Panc1 (cell line): ENCODE measurements around the gene ST6GALNAC6. TPM values are rescaled to one million over a fixed set of nuclear protein-coding genes. Genes with fewer than 3 reads are reported as not detected.

ENCODE experiments used
- ATAC-seq: fragments of 200-7000 bp; cut with Tn5 transposase; 2 replicates; pipeline ENCODE4 v1.9.1; 2020; ENCODE audit warnings: mild to moderate bottlenecking, moderate library complexity
- BruUV-seq: library from RNA; stranded (reverse); fragments of 400-500 nt; replicated peaks from 2 replicates; lab custom pipeline; 2021; lab: Mats Ljungman, UMichigan
- CTCF ChIA-PET: fragments of 300-600 bp; sonication (Branson Sonifier 250); formaldehyde crosslinking; loops from one replicate; lab custom pipeline; 2022; ENCODE audit warnings: antibody characterized with exemption; lab: Charles Lee
- POLR2A ChIA-PET: fragments of 300-600 bp; sonication (Branson Sonifier 250); formaldehyde crosslinking; loops from one replicate; lab custom pipeline; 2022; ENCODE audit warnings: antibody characterized with exemption; lab: Charles Lee
- DNase-seq: peaks from one replicate; pipeline ENCODE4 v3.0.0-alpha.2; 2010; ENCODE audit warnings: low read depth, low spot score
- H3K27ac ChIP-seq: 2 replicates; pipeline ENCODE4 v1.5.1; 2011; ENCODE audit warnings: mild to moderate bottlenecking, low read length, inconsistent platforms
- H3K27me3 ChIP-seq: fragments of 200-500 bp; sonication (Bioruptor generic); 2 replicates; pipeline ENCODE4 v1.6.0; 2014; ENCODE audit warnings: low read length, inconsistent platforms; ENCODE audit not compliant: control insufficient read depth, insufficient read depth
- H3K36me3 ChIP-seq: fragments of 200-500 bp; sonication (Bioruptor generic); 2 replicates; pipeline ENCODE4 v1.5.1; 2014; ENCODE audit warnings: inconsistent platforms, mild to moderate bottlenecking, low read length, moderate library complexity; ENCODE audit not compliant: control insufficient read depth, insufficient read depth
- H3K4me1 ChIP-seq: 2 replicates; pipeline ENCODE4 v1.5.1; 2011; ENCODE audit warnings: inconsistent platforms, mild to moderate bottlenecking, low read length, moderate library complexity; ENCODE audit not compliant: control insufficient read depth, insufficient read depth
- H3K4me3 ChIP-seq, 2 experiments: 2 replicates each; pipeline ENCODE4 v1.5.1; 2011 to 2012; ENCODE audit warnings: low read depth in 2 of 2, low read length in 2 of 2, mild to moderate bottlenecking in 2 of 2, inconsistent platforms in 1 of 2, moderate library complexity in 1 of 2
- H3K9me3 ChIP-seq: fragments of 200-500 bp; sonication (Bioruptor generic); 2 replicates; pipeline ENCODE4 v1.5.1; 2014; ENCODE audit warnings: low read depth, mild to moderate bottlenecking, inconsistent platforms, low read length, moderate library complexity; ENCODE audit not compliant: control insufficient read depth, insufficient read depth
- CTCF ChIP-seq: fragments of 450-650 bp; IDR thresholded peaks from 2 replicates; pipeline ENCODE4 v1.5.1; 2017; ENCODE audit warnings: mild to moderate bottlenecking
- POLR2AphosphoS5 ChIP-seq: IDR thresholded peaks from 2 replicates; pipeline ENCODE4 v1.6.1; 2012; ENCODE audit warnings: mild to moderate bottlenecking, low read depth, low read length, moderate library complexity
- SIN3A ChIP-seq: IDR thresholded peaks from 2 replicates; pipeline ENCODE4 v1.6.1; 2012; ENCODE audit warnings: low read depth, mild to moderate bottlenecking, low read length, moderate library complexity, borderline replicate concordance; ENCODE audit not compliant: insufficient read depth
- TCF7L2 ChIP-seq: IDR thresholded peaks from 2 replicates; pipeline ENCODE4 v1.6.1; 2011; ENCODE audit warnings: mild to moderate bottlenecking, low read depth, low read length, inconsistent platforms
- in situ Hi-C: cut with HindIII; loops from 2 replicates; pipeline ENCODE4 v1.10.0; 2016; ENCODE audit warnings: low sequenced_read_pairs, low pct_unique_long_range_greater_than_20kb
- intact Hi-C: fragments of 100-400 bp; cut with micrococcal nuclease; formaldehyde crosslinking; loops from one replicate; pipeline ENCODE4 v1.10.0; 2022; ENCODE audit not compliant: unreplicated experiment
- total RNA-seq: library from RNA; stranded (reverse); gene quantifications from one replicate; pipeline ENCODE4 v1.2.1, GENCODE V29; 2021; ENCODE audit not compliant: unreplicated experiment
- TF ChIP-seq, protein P1 (sequence below), 2 experiments: IDR thresholded peaks; 2 replicates each; pipeline ENCODE4 v1.6.1; 2011 to 2012; ENCODE audit warnings: low read depth in 2 of 2, control low read depth in 1 of 2, low read length in 1 of 2, mild to moderate bottlenecking in 1 of 2, moderate library complexity in 1 of 2; ENCODE audit not compliant: insufficient read depth in 1 of 2

ST6GALNAC6 gene
- total RNA-seq, 1 experiment from 2014 or later: 50.2 TPM

GRCh38 chr9:127945942-127946341 lies 46.5 kb upstream of the ST6GALNAC6 start:
- CTCF ChIA-PET: no interaction called here
- peak overlapping the region; percentile 48 for H3K27ac ChIP-seq
- intact Hi-C loops: no loop called here

DNA sequence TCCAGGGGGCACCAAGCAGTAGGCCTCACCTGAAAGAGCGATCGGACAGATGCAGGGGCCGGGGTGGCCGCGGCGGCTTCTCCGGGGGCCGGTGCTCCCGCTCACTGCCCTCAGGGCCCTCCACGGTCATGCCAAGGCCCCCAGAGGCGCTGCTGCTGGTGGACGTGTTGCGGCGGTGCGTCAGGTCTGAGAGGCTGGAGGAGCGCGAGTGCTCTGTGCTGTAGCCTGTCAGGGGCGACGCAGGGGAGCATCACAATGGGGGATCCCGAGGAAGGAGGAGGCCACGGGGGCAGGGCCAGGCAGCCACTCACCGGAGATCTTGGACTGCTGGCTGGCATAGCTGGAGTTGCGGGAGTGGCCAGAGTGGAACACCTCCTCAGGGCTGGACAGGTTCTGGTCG lies 45.9 kb upstream of the ST6GALNAC6 start:
- ATAC-seq (no peak), DNase-seq (no peak)
- no peak for TF ChIP-seq TCF7L2
- TF ChIP-seq SIN3A: no peak
- TF ChIP-seq CTCF: no peak
- no peak for TF ChIP-seq POLR2AphosphoS5
- TF ChIP-seq, protein P1, sequence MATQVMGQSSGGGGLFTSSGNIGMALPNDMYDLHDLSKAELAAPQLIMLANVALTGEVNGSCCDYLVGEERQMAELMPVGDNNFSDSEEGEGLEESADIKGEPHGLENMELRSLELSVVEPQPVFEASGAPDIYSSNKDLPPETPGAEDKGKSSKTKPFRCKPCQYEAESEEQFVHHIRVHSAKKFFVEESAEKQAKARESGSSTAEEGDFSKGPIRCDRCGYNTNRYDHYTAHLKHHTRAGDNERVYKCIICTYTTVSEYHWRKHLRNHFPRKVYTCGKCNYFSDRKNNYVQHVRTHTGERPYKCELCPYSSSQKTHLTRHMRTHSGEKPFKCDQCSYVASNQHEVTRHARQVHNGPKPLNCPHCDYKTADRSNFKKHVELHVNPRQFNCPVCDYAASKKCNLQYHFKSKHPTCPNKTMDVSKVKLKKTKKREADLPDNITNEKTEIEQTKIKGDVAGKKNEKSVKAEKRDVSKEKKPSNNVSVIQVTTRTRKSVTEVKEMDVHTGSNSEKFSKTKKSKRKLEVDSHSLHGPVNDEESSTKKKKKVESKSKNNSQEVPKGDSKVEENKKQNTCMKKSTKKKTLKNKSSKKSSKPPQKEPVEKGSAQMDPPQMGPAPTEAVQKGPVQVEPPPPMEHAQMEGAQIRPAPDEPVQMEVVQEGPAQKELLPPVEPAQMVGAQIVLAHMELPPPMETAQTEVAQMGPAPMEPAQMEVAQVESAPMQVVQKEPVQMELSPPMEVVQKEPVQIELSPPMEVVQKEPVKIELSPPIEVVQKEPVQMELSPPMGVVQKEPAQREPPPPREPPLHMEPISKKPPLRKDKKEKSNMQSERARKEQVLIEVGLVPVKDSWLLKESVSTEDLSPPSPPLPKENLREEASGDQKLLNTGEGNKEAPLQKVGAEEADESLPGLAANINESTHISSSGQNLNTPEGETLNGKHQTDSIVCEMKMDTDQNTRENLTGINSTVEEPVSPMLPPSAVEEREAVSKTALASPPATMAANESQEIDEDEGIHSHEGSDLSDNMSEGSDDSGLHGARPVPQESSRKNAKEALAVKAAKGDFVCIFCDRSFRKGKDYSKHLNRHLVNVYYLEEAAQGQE (IDR thresholded peaks at IDR 0.05; ENCODE audit: insufficient read depth in 1 of 2, low read depth in 2 of 2, low read length in 1 of 2): no peak
- Histone ChIP-seq H3K27ac (peak overlapping the region; percentile 48), H3K36me3 (peaks cover 7% of the 10 kb centered on the region), H3K27me3 (no peaks in the 10 kb centered on the region), H3K4me1 (peaks cover 84% of the 10 kb centered on the region), H3K9me3 (no peaks in the 10 kb centered on the region), H3K4me3 (no peak overlapping the region)
- no TSS peak for BruUV-seq
- ChIA-PET POLR2A (no interaction called here), CTCF (no interaction called here)
- intact Hi-C loops (no loop called here), in situ Hi-C loops (loop anchor here (25.0 kb wide), 1 partner anchor 142 kb away; no protein-coding TSS in a partner anchor)

More at GRCh38 chr9:127945942-127946341, 46.5 kb upstream of the ST6GALNAC6 start:
- TF ChIP-seq TCF7L2 (no peak), POLR2AphosphoS5 (no peak), CTCF (no peak), SIN3A (no peak)
- TF ChIP-seq, protein P1 (IDR thresholded peaks at IDR 0.05; ENCODE audit: insufficient read depth in 1 of 2, low read depth in 2 of 2, low read length in 1 of 2): no peak
- in situ Hi-C loops: loop anchor here (25.0 kb wide), 1 partner anchor 141 kb away; no protein-coding TSS in a partner anchor
- ATAC-seq: no peak
- Histone ChIP-seq H3K4me1 (peaks cover 84% of the 10 kb centered on the region), H3K36me3 (peaks cover 5% of the 10 kb centered on the region; the same call in 1 of the 2 replicates), H3K4me3 (no peak overlapping the region), H3K9me3 (no peaks in the 10 kb centered on the region), H3K27me3 (no peaks in the 10 kb centered on the region)
- DNase-seq: no peak
- POLR2A ChIA-PET: no interaction called here
- BruUV-seq: no TSS peak
